Stomach (tissue), 4 donors: Measurements from ENCODE around the gene EGFR.

ENCODE experiments used
- CTCF ChIP-seq, 7 experiments: fragments of 450-650 bp in 4 of 7; fragments of 200-600 bp in 3 of 7; sonication (generic) in 3 of 7; IDR thresholded peaks; one replicate each; pipeline ENCODE4 v1.5.1; 2016 to 2019; ENCODE audit warnings: antibody characterized with exemption in 7 of 7, control low read depth in 2 of 7, mild to moderate bottlenecking in 1 of 7
- POLR2A ChIP-seq, 4 donors: fragments of 450-650 bp; IDR thresholded peaks; one replicate each; pipeline ENCODE4 v1.6.1; 2016; ENCODE audit warnings: antibody characterized with exemption in 4 of 4, control low read depth in 2 of 4, mild to moderate bottlenecking in 1 of 4, moderate library complexity in 1 of 4
- POLR2AphosphoS5 ChIP-seq, 3 donors: sonication (generic); formaldehyde crosslinking; IDR thresholded peaks; one replicate each; pipeline ENCODE4 v1.6.1; 2016; ENCODE audit warnings: antibody characterized with exemption in 3 of 3

DNA sequence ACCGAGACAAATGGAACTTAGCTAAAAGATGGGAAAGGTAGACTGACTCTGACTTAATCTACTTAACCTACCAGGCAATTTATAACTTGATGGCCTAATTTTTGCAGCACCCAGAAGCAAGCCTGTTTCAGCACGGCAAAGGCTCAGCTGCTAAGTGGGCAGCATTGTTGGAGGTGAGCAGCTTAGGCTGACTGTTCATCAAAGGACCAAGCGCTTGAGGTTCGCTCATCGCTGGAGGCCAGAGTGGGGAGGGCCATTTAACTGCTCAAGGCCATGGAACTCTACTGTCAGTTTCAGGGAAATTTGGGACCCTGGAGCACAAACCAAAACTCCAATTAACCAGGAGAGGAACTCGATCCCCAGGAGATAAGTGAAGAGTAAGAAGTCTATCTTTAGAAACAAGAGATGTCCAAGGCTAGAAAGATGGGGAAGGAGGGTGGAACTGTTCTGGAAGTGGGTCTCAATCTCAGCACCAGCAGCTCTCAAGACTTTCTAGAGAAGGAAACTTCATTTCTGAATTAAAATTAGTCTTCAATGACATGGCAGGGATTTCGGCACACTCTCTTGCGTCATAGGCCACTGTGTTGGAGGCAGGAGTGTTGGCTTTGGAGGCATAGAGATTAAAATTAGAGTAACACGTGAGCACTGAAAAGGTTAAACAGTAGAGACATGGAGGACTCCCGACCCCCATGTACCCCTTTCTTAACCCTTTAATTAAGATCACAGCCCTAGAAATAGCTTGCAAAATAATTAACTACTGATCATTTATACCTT is 43.1 kb downstream of the EGFR start:
- TF ChIP-seq CTCF (IDR thresholded peaks at IDR 0.05) (no peak), POLR2AphosphoS5 (IDR thresholded peaks at IDR 0.05) (no peak), POLR2A (IDR thresholded peaks at IDR 0.05) (no peak)
